ENCODE data around the gene PAK6.

The PAK6 gene

GRCh38 chr15:40266828-40267304 is 28.0 kb downstream of the PAK6 start:
- no peak for TF ChIP-seq GABPA (IDR thresholded peaks at IDR 0.05; ENCODE audit: low read depth)
- TF ChIP-seq REST (IDR thresholded peaks at IDR 0.05; ENCODE audit: insufficient replicate concordance, low read depth) = no peak
- no peak for TF ChIP-seq POLR2AphosphoS5 (IDR thresholded peaks at IDR 0.05; ENCODE audit: low read depth)
- no peak for TF ChIP-seq CTCF (IDR thresholded peaks at IDR 0.05; ENCODE audit: insufficient read depth, low read length)
- TF ChIP-seq SPI1 (IDR thresholded peaks at IDR 0.05; ENCODE audit: borderline replicate concordance, low read depth) = no peak
- Histone ChIP-seq H3K27ac (replicated peaks) (no peak overlapping the region), H3K4me3 (replicated peaks; ENCODE audit: insufficient read depth, low read length) (no peak overlapping the region), H3K27me3 (ENCODE audit: insufficient read depth, poor library complexity, severe bottlenecking) (no peaks in the 10 kb centered on the region)
- no peak for DNase-seq (ENCODE audit: low read depth in 1 of 2, low spot score in 1 of 2)

GRCh38 chr15:40267670-40268069 is 28.8 kb downstream of the PAK6 start:
- TF ChIP-seq POLR2AphosphoS5 (IDR thresholded peaks at IDR 0.05; ENCODE audit: low read depth) (no peak), GABPA (IDR thresholded peaks at IDR 0.05; ENCODE audit: low read depth) (no peak), SPI1 (IDR thresholded peaks at IDR 0.05; ENCODE audit: borderline replicate concordance, low read depth) (no peak), CTCF (IDR thresholded peaks at IDR 0.05; ENCODE audit: insufficient read depth, low read length) (no peak), REST (IDR thresholded peaks at IDR 0.05; ENCODE audit: insufficient replicate concordance, low read depth) (no peak)

GRCh38 chr15:40269604-40270003 is 30.7 kb downstream of the PAK6 start:
- Histone ChIP-seq H3K27me3 (ENCODE audit: insufficient read depth, poor library complexity, severe bottlenecking) (no peaks in the 10 kb centered on the region), H3K4me3 (replicated peaks; ENCODE audit: insufficient read depth, low read length) (no peak overlapping the region), H3K27ac (replicated peaks) (no peak overlapping the region)
- TF ChIP-seq SPI1 (IDR thresholded peaks at IDR 0.05; ENCODE audit: borderline replicate concordance, low read depth) (no peak), POLR2AphosphoS5 (IDR thresholded peaks at IDR 0.05; ENCODE audit: low read depth) (no peak), REST (IDR thresholded peaks at IDR 0.05; ENCODE audit: insufficient replicate concordance, low read depth) (no peak), CTCF (IDR thresholded peaks at IDR 0.05; ENCODE audit: insufficient read depth, low read length) (no peak), GABPA (IDR thresholded peaks at IDR 0.05; ENCODE audit: low read depth) (no peak)
- no peak for DNase-seq (ENCODE audit: low read depth in 1 of 2, low spot score in 1 of 2)

More at GRCh38 chr15:40267670-40268069, 28.8 kb downstream of the PAK6 start:
- H3K4me3 ChIP-seq (replicated peaks; ENCODE audit: insufficient read depth, low read length) = no peak overlapping the region
- no peaks in the 10 kb centered on the region for H3K27me3 ChIP-seq (ENCODE audit: insufficient read depth, poor library complexity, severe bottlenecking)
- no peak overlapping the region for H3K27ac ChIP-seq (replicated peaks)
- no peak for DNase-seq (ENCODE audit: low read depth in 1 of 2, low spot score in 1 of 2)

Data from HL-60 (cell line).